ENCODE measurements around the gene ARHGAP4. TPM values are rescaled to one million over a fixed set of nuclear protein-coding genes. Genes with fewer than 3 reads are reported as not detected.

ARHGAP4 gene
- total and polyA plus RNA-seq, 4 donors: 34.2 to 114 (median 80.4) TPM

- H3K36me3 ChIP-seq (ENCODE audit: control insufficient read depth in 4 of 4, insufficient read depth in 4 of 4, low read length in 4 of 4): no peaks in the 10 kb centered on the region
- no peak overlapping the region for H3K27ac ChIP-seq (ENCODE audit: low read depth in 1 of 2, low read length in 1 of 2)
- no peak for TF ChIP-seq CTCF (IDR thresholded peaks at IDR 0.05; ENCODE audit: control extremely low read depth, extremely low read depth)
- no peak overlapping the region for H3K9ac ChIP-seq (ENCODE audit: insufficient read depth in 1 of 2, low read length in 2 of 2)
- 82 to 91% methylated on average over 6 to 13 of the region's 13 CpGs for WGBS, 2 donors
- DNase-seq: no peak
- H3K9me3 ChIP-seq (ENCODE audit: control insufficient read depth in 4 of 4, insufficient read depth in 3 of 4, low read length in 3 of 4): peaks cover 0 to 3% (median 0%) of the 10 kb centered on the region in 4 donors
- peaks cover 0 to 4% (median 2%) of the 10 kb centered on the region in 3 donors for H3K27me3 ChIP-seq (ENCODE audit: control insufficient read depth in 3 of 3, insufficient read depth in 3 of 3, low read length in 2 of 3)
- no peak overlapping the region for H3K4me3 ChIP-seq
- ATAC-seq (ENCODE audit: insufficient read depth, low FRiP score): no peak
- H3K4me1 ChIP-seq (ENCODE audit: control insufficient read depth in 5 of 5, insufficient read depth in 5 of 5, low read length in 5 of 5): no peaks in the 10 kb centered on the region
Measured at GRCh38 chrX:153867671-153868070, 58.4 kb downstream of the ARHGAP4 start.

GRCh38 chrX:153867139-153867538, 58.9 kb downstream of the ARHGAP4 start:
- no peak for ATAC-seq (ENCODE audit: insufficient read depth, low FRiP score)
- Histone ChIP-seq H3K4me3 (no peak overlapping the region), H3K9ac (ENCODE audit: insufficient read depth in 1 of 2, low read length in 2 of 2) (no peak overlapping the region), H3K27ac (ENCODE audit: low read depth in 1 of 2, low read length in 1 of 2) (no peak overlapping the region), H3K9me3 (ENCODE audit: control insufficient read depth in 4 of 4, insufficient read depth in 3 of 4, low read length in 3 of 4) (peaks cover 0 to 3% (median 0%) of the 10 kb centered on the region in 4 donors), H3K36me3 (ENCODE audit: control insufficient read depth in 4 of 4, insufficient read depth in 4 of 4, low read length in 4 of 4) (no peaks in the 10 kb centered on the region), H3K4me1 (ENCODE audit: control insufficient read depth in 5 of 5, insufficient read depth in 5 of 5, low read length in 5 of 5) (no peaks in the 10 kb centered on the region), H3K27me3 (ENCODE audit: control insufficient read depth in 3 of 3, insufficient read depth in 3 of 3, low read length in 2 of 3) (peaks cover 0 to 4% (median 2%) of the 10 kb centered on the region in 3 donors)
- no peak for TF ChIP-seq CTCF (IDR thresholded peaks at IDR 0.05; ENCODE audit: control extremely low read depth, extremely low read depth)
- WGBS, 2 donors: 79 to 91% methylated on average over 9 of the region's 9 CpGs
- DNase-seq: no peak

- ATAC-seq (ENCODE audit: insufficient read depth, low FRiP score) (no peak), DNase-seq (no peak)
- TF ChIP-seq CTCF (IDR thresholded peaks at IDR 0.05; ENCODE audit: control extremely low read depth, extremely low read depth): no peak
- Histone ChIP-seq H3K9me3 (ENCODE audit: control insufficient read depth in 4 of 4, insufficient read depth in 3 of 4, low read length in 3 of 4) (peaks cover 0 to 3% (median 0%) of the 10 kb centered on the region in 4 donors), H3K27ac (ENCODE audit: low read depth in 1 of 2, low read length in 1 of 2) (no peak overlapping the region), H3K27me3 (ENCODE audit: control insufficient read depth in 3 of 3, insufficient read depth in 3 of 3, low read length in 2 of 3) (peaks cover 2 to 5% (median 4%) of the 10 kb centered on the region in 3 donors), H3K4me3 (no peak overlapping the region), H3K36me3 (ENCODE audit: control insufficient read depth in 4 of 4, insufficient read depth in 4 of 4, low read length in 4 of 4) (no peaks in the 10 kb centered on the region), H3K4me1 (ENCODE audit: control insufficient read depth in 5 of 5, insufficient read depth in 5 of 5, low read length in 5 of 5) (no peaks in the 10 kb centered on the region), H3K9ac (ENCODE audit: insufficient read depth in 1 of 2, low read length in 2 of 2) (no peak overlapping the region)
- WGBS, 2 donors: 77 to 81% methylated on average over 16 to 22 of the region's 22 CpGs
Measured at GRCh38 chrX:153866302-153867019, 59.6 kb downstream of the ARHGAP4 start.

Data from lung (tissue), 12 donors.